AG08395 (cell line): ENCODE measurements around the gene DUSP23.

Source experiments
- DNase-seq: peaks from one replicate; pipeline ENCODE4 v3.0.0; 2012; ENCODE audit warnings: mixed read lengths, low spot score

DUSP23 gene

GRCh38 chr1:159786465-159786864 lies 5.7 kb downstream of the DUSP23 start:
- no peak for DNase-seq

GRCh38 chr1:159786966-159787365 lies 6.2 kb downstream of the DUSP23 start:
- DNase-seq, result peak; percentile 52

GRCh38 chr1:159790237-159790917 lies 9.6 kb downstream of the DUSP23 start:
- peak; percentile 43 for DNase-seq

GRCh38 chr1:159791031-159791430 lies 10.3 kb downstream of the DUSP23 start:
- DNase-seq, result no peak

GRCh38 chr1:159791461-159791860 lies 10.7 kb downstream of the DUSP23 start:
- DNase-seq, result no peak

- DNase-seq, result no peak
Measured at GRCh38 chr1:159795534-159795933, 14.8 kb downstream of the DUSP23 start.

GRCh38 chr1:159798893-159799292 lies 18.1 kb downstream of the DUSP23 start:
- DNase-seq, result peak; percentile 91

GRCh38 chr1:159799446-159799985 lies 18.8 kb downstream of the DUSP23 start:
- no peak for DNase-seq

- DNase-seq, result no peak
Measured at GRCh38 chr1:159800177-159800930, 19.6 kb downstream of the DUSP23 start.

GRCh38 chr1:159802111-159802510 lies 21.3 kb downstream of the DUSP23 start, which contains the start of gene FCRL6:
FCRL6 (plus strand) TSS chr1:159802360; CDS start chr1:159802425, 65 bp downstream.
- DNase-seq, result no peak

- DNase-seq, result no peak
Measured at GRCh38 chr1:159803956-159804689, 23.4 kb downstream of the DUSP23 start.

- no peak for DNase-seq
Measured at GRCh38 chr1:159804924-159805323, 24.2 kb downstream of the DUSP23 start.

GRCh38 chr1:159815926-159816325 lies 35.2 kb downstream of the DUSP23 start:
- DNase-seq, result no peak

GRCh38 chr1:159817276-159818041 lies 36.7 kb downstream of the DUSP23 start:
- DNase-seq, result no peak

GRCh38 chr1:159821171-159821867 lies 40.6 kb downstream of the DUSP23 start:
- no peak for DNase-seq

- DNase-seq, result no peak
Measured at GRCh38 chr1:159823406-159823805, 42.6 kb downstream of the DUSP23 start.

GRCh38 chr1:159825564-159825963 lies 44.8 kb downstream of the DUSP23 start:
- no peak for DNase-seq

- DNase-seq, result no peak
Measured at GRCh38 chr1:159826441-159827101, 45.8 kb downstream of the DUSP23 start, which contains the start of gene SLAMF8. SLAMF8 (plus strand) TSS chr1:159826873; CDS start chr1:159826899, 26 bp downstream.

- DNase-seq, result no peak
Measured at GRCh38 chr1:159827102-159827490, 46.3 kb downstream of the DUSP23 start.

- DNase-seq, result no peak
Measured at GRCh38 chr1:159827549-159827948, 46.8 kb downstream of the DUSP23 start.
